HG03521 (cell line): ENCODE measurements around the gene NEU2.

ENCODE experiments used
- ATAC-seq: cut with Tn5 transposase; IDR thresholded peaks from one replicate; pipeline ENCODE4 v1.9.1; 2021; ENCODE audit warnings: mild to moderate bottlenecking, moderate library complexity; ENCODE audit not compliant: unreplicated experiment

Gene NEU2

DNA sequence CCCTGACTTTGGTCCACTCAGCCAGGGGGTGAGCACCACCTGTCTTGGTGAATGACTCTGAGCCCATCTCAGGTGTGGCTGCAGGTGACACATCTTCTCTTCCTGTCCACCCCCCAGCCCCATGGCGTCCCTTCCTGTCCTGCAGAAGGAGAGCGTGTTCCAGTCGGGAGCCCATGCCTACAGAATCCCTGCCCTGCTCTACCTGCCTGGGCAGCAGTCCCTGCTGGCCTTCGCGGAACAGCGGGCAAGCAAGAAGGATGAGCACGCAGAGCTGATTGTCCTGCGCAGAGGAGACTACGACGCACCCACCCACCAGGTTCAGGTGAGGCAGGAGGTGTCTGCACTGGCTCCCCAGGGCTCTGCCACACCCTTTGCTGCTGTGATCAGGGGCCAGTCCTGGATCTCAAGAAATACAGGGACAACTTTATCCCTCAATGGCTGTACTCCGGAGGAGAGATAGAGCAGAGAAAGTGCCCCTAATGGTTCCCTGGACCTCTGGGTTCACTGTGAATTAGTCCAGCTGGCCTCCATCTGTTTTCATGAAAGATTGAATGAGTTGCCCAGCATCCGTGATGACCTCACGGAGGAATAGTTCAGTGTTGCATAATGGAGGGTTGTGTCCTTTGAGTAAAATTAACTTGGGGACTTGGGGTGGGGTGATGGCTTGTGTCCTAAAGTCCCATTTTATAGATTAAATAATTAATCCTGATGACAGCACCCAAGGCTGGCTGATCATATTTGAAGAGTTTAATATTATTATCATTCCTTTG, at the start of gene NEU2:
Gene NEU2 (plus strand): TSS at position 122 of the 770 bp plus-strand sequence. CDS start 0 bp downstream, at position 122.
- no peak for ATAC-seq

DNA sequence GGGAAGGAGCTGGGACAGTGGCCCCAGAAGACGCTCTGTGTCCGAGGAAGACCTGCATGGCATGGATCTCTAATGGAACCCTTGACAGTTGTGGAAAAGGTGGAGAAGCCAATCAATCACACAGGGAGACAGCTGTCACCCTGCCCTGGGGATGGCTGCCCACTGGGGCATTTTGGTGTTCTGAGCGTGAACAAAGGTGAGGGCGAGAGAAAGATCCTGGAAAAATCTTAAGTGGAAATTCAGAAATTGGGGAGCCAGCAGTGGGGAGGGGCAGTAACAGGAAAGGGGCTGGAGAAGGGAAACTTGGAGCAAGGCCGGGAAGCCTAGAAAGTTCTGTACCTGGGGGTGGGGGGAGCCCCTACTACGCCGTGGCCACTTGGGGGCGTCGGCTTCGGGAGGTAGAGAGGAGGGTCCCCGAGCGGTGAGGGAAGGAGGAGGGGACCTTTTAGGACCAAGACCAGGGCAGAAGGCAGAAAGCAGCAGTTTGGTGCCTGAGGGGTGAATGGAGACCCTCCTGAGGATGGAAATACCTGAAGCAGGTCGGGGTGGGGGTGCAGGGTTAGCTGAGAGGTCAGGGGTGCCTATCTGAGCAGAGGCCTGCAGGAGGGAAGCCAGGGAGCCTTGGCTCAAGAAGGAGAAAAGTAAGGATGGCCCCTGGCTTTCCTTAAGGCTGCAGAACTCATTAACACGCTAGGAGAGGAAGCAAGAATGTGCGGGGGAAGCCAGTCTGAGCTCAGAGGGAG, 49.4 kb upstream of the NEU2 start:
- no peak for ATAC-seq

DNA sequence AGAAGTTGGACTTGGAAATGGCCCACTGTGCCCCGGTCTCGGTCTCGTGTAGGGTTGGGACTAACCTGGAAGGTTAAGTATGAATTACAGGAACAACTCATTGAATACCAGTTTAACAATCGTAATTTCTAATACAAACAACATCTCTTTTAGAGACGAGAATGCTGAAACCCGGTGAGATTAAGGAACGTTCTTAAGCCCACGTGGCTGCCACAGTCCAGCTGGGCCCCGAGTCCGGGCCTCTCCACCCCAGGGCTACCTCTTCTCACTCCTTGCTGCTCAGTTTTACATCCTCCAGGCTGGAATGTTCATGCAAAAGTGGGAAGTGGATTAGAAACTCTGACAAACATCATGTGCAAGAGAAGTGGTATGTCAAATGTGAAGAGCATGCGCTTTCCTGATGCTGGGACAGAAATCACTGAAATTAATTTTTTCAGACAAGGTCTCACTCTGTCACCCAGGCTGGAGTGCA, 48.8 kb upstream of the NEU2 start:
- no peak for ATAC-seq

DNA sequence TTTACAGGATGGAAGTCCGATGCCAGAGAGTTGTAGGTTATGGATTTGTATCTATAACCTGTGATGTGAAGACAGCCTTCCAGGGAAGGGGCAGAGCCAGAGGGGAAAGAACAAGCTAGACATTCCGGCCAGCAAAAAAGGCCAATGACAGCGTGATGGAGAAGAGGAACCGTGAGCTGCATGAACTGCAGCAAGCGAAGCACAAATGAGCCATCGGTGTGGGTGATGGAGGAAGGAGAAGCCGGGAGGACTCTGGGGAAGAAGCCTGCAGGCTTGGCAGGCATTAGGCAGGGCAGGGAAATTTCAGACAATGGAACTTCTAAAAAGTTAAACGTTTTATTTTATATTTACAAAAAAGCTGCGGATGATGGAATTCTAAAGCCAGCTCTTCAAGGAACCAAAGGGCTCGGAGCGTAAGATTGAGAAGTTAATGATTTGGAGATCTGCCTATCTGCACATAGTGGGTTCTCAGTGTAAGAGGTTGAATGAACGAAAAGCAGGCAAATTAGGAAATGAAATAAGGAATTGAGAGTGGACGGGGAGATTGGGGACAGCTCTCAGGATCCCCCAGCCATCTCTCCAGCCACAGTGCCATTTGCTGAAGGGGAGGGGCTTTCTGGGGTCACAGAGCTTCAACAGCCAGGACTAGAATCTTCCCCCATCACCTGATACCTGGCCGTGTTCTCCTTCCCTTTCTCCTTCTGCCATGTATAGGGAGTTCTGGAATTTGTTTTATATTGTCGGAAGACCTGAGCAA, 47.8 kb upstream of the NEU2 start:
- no peak for ATAC-seq

DNA sequence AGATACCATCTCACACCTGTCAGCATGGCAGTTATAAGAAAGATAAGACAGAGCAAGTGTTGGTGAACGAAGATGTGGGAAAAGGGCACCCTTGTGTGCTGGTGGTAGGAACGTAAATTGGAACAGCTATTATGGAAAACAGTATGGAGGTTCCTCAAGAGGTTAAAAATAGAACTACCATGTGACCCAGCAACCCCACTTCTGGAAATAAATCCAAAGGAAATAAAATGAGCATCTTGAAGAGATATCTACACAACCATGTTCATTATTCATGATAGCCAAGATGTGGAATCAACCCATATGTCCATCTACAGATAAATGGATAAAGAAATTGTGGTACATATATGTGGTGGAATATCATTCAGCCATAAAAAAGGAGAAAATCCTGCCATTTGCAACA, 46.3 kb upstream of the NEU2 start:
- ATAC-seq, result no peak

DNA sequence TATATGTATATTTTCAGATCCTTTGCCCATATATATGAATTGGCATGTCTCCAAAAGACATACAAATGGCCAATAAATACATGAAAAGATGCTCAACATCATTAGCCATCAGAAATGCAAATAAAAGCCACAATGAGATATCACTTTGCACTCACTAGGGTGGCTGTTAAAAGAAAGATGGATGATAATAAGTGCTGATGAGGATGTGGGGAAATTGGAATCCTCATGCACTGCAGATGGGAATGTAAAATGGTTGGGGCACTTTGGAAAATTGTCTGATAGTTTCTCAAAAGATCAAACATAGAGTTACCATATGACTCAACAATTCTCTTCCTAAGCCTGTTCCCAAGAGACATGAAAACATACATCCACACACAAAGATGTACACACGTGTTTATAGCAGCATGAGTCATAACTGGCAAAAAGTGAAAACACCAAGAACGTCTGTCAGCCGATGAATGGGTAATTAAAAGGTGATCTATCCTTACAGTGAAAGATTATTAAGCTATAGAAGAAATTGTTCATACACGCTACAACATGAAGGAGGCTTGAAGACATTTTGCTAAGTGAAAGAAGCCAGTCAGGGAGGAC, 39.1 kb upstream of the NEU2 start:
- ATAC-seq, result no peak

DNA sequence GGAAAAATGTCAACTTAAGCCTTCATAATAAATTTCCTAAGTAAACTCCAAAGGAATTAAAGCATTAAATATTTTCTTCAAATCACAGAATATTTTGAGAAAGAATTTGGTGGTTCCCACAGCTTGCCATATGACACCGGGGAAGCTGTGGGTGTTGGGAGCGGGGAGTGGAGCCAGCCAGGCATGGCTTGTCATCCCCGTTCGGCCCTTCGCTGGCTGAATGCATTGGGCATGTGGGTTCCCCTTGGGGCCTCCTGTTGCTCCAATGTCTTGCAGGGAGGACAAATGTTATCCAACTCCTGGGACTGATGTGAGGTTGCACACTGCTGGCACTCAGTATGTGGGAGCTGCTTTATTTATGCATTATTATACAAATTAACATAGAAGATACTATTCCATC, 38.0 kb upstream of the NEU2 start:
- ATAC-seq, result no peak

DNA sequence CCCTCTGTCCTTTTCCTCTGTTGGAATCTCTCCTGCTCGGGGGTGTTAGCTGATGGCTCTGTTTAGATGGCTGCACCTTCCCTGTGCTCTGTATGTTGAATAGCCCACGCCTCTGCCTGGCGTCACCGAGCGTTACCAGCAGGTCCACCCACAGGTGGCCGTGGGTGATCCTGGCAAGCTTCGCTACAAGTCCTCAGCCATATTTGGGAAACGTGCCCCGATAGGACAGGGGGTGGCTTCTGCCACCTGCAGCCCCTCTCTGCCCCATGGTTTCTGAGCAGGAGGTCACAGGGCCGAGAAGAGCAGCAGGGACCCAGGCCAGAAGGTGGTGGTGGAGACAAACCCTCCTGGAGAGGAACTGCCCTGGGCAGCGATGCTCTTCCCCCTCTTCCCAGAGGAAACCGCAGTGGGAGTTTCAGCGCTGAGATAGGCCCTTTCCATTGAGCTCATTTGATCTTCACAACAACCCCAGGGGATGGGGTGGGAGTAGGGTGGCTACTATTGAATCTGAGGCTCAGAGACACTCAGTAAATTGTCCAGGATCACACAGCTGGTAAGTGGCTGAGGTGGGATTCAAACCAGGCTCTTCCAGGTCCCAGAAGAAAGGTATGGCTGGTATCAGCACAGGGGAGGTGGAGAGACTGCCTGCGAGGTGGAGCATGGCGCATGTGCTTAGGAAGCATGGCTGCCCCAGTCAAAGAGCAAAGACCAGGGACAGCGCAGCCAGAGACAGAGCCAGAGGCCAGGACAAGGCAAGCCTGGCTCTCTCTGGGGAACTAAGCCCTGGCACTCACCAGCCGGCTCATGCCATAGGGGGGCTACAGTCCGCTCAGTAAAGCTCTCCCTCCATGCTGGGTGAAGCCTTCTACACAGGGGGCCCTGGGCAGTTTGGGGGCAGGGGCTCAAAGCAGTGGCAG, 34.5 kb upstream of the NEU2 start:
- no peak for ATAC-seq

DNA sequence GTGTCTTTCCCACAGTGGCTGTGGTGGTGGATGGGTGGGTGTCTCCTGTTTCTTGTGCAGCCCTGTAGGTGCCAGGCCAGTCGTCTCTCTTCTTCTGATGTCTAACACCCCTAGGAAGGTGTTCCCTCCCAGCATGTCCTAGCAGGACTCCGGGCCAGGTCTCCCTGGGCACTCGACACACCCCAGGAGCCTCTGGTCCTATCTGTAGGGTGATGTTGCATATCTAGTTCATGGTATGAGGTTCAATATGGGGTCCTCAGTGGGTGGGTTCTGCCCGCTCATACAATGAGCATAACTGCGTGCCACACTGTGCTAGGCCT, 33.8 kb upstream of the NEU2 start:
- no peak for ATAC-seq

DNA sequence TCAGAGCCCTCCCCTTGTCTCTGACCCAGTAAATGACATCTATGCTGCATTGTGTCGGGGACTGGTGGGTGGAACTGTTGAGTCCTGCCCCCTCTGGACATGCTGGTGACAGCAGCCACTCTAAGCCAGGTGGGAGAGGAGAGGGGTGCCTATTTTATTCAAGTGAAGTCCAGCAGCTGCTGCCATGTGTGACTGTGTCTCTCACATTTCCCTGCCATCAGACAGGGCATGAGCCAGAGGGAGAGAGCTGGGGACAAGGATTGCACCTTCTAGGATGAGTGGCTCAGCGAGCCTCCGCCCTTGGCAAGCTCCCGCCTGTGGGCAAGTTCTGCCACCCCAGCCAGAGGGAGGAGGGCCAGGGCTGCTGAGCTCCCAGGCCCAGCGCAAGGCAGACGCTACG, 33.1 kb upstream of the NEU2 start:
- ATAC-seq, result no peak

DNA sequence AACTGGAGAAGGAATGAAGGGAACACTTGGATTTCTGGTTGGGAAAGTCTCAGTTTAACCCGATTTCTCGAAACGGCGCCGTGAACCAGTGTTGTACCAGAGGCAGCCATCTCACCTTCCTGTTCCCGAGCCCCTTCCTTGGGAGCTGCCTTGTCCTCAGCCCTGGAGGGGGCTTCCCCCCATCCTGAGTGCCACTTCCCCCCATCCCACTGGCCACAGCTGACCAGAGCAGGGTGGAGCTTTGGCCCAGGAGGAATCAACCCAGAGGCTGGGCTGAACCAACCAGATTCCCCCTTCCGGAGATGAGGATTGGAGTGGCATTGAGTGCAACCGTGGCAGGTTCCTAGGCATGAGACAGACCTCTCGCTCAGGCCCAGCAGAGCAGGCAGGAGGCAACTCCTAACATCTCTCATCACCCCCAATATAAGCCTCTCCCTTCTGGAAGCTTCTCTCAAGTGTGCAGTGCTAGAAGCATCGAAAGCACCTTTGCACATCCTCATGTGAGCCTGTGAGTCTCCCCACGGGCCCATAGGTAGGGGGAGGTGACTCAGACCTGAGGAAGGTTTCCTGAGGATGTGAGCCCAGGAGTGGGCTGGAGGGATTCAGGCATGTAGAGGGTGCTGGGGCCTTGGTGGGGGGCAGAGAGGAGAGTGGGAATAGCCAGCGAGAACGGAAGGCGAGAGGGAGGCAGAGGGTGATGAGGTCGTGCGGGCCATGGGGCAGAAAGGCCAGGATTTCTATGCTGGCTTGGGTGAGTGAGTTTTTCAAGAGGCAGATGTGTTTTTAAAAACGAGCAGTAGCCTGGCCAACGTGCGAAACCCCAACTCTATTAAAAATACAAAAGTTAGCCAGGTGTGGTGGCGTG, 31.4 kb upstream of the NEU2 start:
- no peak for ATAC-seq

DNA sequence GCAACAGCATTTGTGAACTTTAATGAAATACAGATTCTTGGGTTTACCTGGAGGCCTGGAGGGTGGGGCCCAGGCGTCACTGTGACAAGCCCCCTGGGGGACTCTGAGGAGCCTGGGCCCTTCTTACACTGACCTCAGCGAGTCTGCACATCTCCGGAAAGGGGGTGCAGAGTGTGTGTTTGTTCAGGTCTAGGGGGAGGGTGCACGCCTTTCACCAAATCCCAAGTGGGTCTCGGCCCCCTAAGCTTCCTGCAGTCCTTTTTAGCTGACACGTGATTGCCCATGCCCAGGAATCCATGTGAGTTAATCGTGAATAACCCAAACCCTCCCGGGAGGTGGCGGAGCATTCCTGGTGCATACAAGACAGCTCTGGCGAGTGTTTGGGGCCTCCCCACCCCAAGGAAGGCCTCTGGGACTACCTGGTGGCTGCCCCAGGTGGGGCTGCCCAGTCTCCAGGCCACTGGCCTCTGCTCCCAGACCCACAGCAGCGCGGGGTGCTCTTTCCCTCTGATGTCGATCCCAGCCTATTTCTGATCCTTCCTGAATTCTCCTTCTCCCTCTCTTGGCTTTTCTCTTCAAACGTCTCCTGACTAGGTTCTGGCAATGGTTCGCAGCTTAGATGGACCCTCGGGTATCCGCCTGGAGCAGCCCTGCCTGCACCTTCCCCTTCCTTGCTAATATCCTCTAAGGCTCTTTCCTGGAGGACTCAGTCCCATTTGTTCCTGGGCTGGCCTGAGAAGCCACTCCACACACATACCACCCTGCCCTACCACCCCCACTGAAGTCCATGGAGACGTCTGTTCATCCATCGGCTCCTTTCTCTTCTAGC, 29.4 kb upstream of the NEU2 start:
- no peak for ATAC-seq

DNA sequence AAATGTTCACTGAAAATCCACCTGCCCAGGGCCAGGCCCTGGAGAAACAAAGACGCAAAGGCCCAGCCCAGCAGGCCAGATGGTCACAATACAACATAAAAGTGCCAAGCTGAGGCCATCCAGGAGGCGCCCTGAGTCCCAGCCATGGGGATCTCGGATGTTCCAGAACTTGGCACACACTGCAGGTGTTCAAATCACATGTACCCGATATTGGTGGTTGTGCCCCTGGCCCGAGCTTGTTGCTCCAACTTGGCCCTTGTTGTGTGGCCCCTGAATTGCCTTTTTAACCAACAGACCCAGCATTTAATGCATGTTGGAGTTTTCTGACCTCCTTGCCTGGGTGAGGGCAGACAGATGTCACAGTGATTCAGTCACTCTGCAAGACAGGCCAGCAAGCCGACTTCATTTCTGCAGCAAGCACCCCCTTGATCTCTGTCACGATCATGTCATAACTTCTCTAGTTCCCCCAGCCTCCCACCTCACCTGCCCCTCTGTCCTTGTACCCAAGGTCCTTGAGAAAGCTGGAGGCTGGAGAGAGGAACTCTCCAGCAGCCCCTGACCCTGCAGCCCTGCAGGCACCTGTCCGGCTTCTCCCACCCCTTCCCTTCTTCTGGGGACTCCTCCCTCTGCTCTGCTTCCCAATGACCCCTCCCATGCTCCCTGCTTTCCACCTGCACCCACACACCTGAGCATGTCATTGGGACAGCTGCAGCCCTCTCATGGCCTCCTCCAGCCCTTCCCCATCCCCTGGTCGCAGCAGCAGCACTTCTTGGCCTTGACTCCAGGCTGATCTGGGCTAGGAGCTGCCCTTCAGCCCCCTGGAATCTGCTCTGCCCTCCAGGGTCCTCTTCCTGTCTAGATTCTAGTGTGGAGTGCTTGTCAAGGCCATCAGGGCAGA, 28.6 kb upstream of the NEU2 start:
- no peak for ATAC-seq

DNA sequence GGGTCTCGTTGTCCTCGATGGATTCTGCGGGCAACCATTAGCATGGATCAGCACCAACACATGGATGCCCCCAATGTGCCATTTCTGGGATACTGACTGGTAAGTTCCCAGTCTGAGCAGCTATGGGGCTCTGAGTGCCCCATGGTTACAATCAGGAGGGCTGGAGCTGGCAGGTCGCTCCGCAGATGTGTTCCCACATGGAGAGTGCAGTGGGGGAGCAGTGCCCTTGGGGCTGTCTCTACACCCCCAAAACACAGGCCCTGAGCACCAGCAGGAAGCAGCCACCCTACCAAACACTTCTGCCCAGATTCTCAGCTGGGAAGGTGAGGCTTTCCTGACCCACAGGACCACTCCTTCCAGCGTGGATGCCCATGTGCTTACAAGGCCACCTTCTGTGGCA, 27.4 kb upstream of the NEU2 start:
- ATAC-seq, result no peak

DNA sequence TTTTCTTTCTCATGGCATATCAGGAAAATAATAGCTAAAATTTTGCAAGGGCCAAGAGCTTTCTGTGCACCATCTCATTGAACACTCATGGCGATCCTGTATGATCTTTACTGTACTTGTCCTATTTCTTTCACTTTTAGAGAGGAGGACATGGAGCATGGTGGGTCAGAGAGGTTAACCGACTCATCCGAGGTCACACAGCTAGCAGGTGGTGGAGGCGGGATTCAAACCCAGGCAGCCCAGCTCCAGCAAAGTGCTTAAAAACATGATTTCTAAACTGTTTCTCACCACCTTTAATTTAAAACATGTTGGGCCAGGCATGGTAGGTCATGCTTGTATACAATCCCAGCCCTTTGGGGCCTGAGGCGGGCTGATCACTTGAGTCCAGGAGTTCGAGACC, 25.8 kb upstream of the NEU2 start:
- no peak for ATAC-seq

DNA sequence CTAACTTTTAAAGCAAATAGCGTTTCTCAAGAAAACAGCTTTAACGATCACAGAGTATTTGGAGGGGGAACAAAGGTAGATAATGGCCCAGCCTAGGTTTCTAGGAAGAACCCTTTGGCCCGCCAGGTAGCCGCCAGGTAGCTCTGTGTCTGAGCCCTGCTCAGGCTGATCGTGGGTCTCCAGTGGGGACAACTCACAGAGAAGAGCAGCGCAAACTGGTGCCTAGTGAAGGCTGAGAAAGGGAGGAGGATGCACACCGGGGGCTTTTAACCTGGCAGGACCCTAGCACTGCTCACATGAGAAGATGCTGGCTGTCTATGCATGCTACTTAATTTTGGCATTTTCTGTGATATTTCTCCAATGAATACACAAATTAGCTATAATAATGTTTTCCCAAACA, 25.2 kb upstream of the NEU2 start:
- no peak for ATAC-seq

DNA sequence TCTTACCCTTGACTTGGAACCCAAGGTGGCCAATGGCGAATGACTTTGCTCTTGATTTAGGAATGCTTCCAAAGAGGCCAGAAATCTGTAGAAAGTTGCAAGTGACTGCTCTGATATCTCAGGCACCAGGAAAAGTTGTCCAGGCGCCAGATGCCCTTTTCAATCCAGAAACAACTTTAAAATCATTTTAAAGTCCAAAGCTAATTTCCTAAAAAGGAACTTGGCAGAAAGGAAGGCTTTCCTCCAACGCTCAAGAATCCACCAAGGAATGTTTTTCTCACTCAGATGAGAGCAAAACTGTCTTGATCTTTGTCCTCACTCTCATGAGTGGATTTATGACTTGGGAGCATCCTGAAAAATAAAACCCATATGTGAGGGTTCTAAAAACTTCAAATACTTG, 24.7 kb upstream of the NEU2 start:
- no peak for ATAC-seq

DNA sequence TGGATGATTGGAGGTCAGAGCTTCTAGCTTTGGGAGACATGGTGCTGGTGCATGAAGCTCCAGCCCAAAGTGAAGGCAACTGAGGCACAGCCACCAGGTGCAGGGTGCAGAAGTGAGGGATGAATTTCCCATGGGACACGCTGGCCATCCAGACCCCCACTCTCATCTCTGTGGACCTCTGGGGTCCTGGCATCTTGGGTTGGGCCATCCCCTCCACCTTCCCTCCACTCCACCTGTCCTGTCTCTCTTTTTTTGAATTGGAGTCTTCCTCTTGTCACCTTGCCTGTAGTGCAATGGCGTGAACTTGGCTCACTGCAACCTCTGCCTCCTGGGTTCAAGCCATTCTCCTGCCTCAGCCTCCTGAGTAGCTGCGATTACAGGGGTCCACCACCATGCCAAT, 22.8 kb upstream of the NEU2 start:
- ATAC-seq, result no peak
